ENCODE measurements around the gene OPA1.

OPA1 gene

DNA sequence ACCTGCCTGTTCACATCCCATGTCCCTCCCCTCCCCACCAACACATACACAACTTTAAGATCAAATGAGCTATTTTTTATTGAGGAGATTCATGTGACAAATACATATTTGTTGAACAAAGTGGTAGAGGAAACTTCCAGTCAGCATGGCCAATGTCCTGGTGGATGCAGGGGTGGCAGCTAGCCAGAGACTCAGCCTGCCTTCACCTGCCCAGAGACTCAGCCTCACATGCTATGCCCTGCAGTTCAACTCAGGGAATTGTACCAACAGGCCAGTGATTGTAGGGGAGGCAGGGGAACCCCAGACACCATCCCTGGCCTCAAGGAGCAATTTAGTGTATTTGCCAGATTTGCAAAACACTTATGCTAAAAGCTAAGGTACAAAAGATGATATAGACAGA lies 136.6 kb downstream of the OPA1 start:
- TF ChIP-seq, protein P1, sequence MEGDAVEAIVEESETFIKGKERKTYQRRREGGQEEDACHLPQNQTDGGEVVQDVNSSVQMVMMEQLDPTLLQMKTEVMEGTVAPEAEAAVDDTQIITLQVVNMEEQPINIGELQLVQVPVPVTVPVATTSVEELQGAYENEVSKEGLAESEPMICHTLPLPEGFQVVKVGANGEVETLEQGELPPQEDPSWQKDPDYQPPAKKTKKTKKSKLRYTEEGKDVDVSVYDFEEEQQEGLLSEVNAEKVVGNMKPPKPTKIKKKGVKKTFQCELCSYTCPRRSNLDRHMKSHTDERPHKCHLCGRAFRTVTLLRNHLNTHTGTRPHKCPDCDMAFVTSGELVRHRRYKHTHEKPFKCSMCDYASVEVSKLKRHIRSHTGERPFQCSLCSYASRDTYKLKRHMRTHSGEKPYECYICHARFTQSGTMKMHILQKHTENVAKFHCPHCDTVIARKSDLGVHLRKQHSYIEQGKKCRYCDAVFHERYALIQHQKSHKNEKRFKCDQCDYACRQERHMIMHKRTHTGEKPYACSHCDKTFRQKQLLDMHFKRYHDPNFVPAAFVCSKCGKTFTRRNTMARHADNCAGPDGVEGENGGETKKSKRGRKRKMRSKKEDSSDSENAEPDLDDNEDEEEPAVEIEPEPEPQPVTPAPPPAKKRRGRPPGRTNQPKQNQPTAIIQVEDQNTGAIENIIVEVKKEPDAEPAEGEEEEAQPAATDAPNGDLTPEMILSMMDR (IDR thresholded peaks at IDR 0.05; ENCODE audit: low read depth, low read length) = no peak
- no peak overlapping the region for H3K4me3 ChIP-seq (ENCODE audit: low read depth, low read length)

DNA sequence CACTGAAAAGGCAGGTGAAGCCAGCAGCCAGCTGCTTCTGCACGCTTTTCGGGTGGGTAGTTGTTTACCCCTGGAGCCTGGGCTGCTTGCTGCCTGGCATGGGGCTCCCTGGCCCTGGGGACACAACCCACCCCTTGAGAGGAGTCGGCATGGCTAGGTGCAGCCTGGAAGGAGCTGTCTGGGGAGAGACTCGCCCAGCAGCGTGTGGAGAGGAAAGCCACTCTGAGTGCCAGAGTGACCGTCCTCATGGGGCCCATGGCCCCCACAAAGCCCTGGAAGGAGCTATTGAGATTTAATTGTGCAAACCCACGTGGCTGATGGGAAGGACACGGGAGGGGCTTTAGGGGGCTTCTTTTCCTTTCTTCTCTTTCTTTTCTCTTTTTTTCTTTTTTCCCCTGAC lies 137.5 kb downstream of the OPA1 start:
- H3K4me3 ChIP-seq (ENCODE audit: low read depth, low read length) = no peak overlapping the region
- TF ChIP-seq, protein P1 (IDR thresholded peaks at IDR 0.05; ENCODE audit: low read depth, low read length) = no peak

DNA sequence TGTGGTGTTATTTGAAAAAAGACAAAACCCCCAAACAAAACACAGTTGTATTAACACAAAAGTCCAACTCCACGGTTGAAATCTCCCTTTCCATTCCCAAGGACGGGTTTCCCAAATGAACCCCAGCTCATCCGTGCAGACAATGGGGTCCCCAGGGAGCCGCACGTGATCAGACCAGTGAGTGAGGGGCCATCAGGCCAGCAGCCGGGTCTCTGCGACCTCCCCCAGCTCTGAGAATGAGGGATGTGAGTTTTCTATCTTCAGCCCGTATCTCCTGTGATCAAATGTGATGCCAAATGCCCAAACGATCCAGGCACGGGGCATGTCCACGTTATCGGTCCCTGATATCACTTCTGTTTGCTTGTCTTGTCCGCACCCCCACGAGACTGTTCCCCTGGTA lies 138.0 kb downstream of the OPA1 start:
- no peak overlapping the region for H3K4me3 ChIP-seq (ENCODE audit: low read depth, low read length)
- TF ChIP-seq, protein P1 (IDR thresholded peaks at IDR 0.05; ENCODE audit: low read depth, low read length) = no peak

DNA sequence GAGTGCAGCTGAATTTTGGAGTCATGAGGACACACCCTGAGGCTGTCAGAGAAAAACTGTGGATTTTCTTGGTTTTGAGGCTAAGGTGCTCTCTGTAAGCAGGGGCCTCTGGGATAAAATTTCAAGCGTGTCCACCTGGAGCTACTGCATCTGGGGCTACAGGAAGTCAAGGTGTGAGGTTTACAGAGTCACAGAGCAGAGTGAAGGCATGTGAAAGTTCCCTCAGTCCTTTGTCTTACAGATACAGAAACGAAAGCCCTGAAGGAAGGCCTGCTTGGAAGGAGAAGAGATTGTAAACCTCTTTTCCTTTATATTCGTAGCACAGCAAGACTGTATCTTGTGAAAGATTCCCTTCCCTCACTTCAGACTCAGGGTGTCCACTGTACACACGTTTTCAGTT lies 138.6 kb downstream of the OPA1 start:
- no peak overlapping the region for H3K4me3 ChIP-seq (ENCODE audit: low read depth, low read length)
- TF ChIP-seq, protein P1 (IDR thresholded peaks at IDR 0.05; ENCODE audit: low read depth, low read length) = no peak

DNA sequence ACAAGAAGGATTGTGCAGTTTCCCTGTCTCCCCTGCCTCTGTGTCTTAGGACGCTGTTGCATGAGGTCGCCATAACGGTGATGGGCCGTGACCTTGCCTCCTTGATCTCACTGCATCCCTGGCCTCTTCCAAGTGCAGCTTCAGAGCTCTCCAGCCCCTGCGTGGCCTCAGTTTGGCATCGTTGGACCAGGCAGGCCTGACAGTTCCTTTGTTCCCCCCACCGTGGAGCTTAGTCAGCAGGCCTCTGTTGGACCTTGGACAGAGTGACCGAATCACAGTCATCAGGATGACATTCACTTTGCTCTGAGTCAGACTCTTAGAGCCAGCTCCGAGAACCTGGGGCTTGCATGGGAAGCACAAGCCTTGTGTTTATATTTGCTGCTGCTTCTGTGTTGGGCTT lies 139.4 kb downstream of the OPA1 start:
- TF ChIP-seq, protein P1 (IDR thresholded peaks at IDR 0.05; ENCODE audit: low read depth, low read length) = no peak
- no peak overlapping the region for H3K4me3 ChIP-seq (ENCODE audit: low read depth, low read length)

DNA sequence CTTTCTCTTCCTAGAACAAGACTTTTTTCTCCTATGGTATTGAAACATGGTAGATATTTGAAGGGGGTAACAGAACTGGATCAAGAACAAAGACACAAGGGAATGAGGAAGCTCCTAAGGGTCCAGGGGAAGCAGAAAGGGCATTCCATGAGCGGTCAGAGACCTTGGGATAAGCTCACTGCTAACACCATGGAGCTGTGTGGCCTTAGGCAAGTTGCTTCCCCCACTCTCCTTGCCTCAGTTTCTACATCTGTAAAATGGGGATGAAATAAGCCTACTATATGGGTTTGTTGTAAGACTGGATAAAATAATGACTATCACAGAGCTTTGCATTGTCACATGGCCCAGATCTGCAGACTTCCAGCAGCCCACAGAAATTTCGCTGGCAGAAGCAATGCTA lies 139.8 kb downstream of the OPA1 start:
- H3K4me3 ChIP-seq (ENCODE audit: low read depth, low read length) = no peak overlapping the region
- TF ChIP-seq, protein P1 (IDR thresholded peaks at IDR 0.05; ENCODE audit: low read depth, low read length) = no peak

DNA sequence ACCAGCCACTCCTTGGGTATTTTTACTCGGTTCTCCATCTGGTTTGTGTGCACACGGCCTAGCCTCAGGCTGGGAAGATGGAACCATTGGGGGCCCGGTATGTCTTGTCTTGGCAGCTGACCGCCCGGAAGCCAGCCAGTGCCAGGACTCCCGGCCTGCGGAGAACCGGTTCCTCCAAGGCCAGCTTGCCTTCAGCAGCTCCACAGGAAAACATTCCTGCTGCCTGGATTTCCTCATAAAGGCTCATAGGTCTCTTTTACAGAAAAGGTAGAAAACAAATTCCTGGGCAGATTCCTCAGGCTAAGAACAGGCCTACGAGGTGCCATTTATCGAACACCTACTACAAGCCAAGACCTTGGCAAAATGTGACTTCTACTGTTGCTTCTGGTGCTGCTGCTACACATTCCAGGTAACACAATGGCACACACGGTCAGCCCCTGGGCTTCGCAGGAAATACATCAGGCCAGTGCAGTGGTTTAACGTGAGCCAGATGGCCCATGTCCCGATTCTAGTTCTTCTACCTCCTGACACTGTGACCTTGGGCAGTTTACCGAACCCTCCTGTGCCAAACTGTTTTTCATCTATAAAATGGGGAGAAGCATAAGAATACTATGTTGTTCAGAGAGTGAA lies 141.8 kb downstream of the OPA1 start:
- no peak overlapping the region for H3K4me3 ChIP-seq (ENCODE audit: low read depth, low read length)
- TF ChIP-seq, protein P1 (IDR thresholded peaks at IDR 0.05; ENCODE audit: low read depth, low read length) = no peak
